ENCODE measurements around the gene CCDC126.

CCDC126 gene

GRCh38 chr7:23622506-23622925, 25.3 kb downstream of the CCDC126 start:
- no peak overlapping the region for H3K4me3 ChIP-seq (ENCODE audit: low read depth, low read length)
- TF ChIP-seq, protein P1, sequence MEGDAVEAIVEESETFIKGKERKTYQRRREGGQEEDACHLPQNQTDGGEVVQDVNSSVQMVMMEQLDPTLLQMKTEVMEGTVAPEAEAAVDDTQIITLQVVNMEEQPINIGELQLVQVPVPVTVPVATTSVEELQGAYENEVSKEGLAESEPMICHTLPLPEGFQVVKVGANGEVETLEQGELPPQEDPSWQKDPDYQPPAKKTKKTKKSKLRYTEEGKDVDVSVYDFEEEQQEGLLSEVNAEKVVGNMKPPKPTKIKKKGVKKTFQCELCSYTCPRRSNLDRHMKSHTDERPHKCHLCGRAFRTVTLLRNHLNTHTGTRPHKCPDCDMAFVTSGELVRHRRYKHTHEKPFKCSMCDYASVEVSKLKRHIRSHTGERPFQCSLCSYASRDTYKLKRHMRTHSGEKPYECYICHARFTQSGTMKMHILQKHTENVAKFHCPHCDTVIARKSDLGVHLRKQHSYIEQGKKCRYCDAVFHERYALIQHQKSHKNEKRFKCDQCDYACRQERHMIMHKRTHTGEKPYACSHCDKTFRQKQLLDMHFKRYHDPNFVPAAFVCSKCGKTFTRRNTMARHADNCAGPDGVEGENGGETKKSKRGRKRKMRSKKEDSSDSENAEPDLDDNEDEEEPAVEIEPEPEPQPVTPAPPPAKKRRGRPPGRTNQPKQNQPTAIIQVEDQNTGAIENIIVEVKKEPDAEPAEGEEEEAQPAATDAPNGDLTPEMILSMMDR (conservative IDR thresholded peaks at IDR 0.05; ENCODE audit: low read depth, low read length) = no peak
- DNase-seq (ENCODE audit: low read depth) = peak; percentile 87

GRCh38 chr7:23628370-23628769, 31.2 kb downstream of the CCDC126 start:
- TF ChIP-seq, protein P1 (conservative IDR thresholded peaks at IDR 0.05; ENCODE audit: low read depth, low read length) = no peak
- no peak for DNase-seq (ENCODE audit: low read depth)
- H3K4me3 ChIP-seq (ENCODE audit: low read depth, low read length) = no peak overlapping the region

DNA sequence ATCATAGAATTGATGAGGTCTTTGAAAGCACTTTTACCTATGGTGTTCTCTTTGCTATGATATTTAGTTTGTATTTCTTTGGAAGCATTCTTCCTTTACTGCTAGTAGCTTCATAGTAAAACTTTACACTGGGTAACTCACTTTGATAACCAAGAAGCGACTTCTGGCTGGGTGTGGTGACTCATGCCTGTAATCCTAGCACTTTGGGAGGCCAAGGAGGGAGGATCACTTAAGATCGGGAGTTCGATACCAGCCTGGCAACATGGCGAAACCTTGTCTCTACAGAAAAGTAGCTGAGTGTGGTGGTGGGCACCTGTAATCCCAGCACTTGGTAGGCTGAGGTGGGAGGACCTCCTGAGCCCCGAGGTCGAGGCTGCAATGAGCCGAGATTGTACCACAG, 36.2 kb downstream of the CCDC126 start:
- TF ChIP-seq, protein P1 (conservative IDR thresholded peaks at IDR 0.05; ENCODE audit: low read depth, low read length) = no peak
- DNase-seq (ENCODE audit: low read depth) = no peak
- H3K4me3 ChIP-seq (ENCODE audit: low read depth, low read length) = no peak overlapping the region

- TF ChIP-seq, protein P1 (conservative IDR thresholded peaks at IDR 0.05; ENCODE audit: low read depth, low read length) = no peak
- no peak for DNase-seq (ENCODE audit: low read depth)
- H3K4me3 ChIP-seq (ENCODE audit: low read depth, low read length) = no peak overlapping the region
These were observed 48.6 kb downstream of the CCDC126 start for GRCh38 chr7:23645822-23646221.

DNA sequence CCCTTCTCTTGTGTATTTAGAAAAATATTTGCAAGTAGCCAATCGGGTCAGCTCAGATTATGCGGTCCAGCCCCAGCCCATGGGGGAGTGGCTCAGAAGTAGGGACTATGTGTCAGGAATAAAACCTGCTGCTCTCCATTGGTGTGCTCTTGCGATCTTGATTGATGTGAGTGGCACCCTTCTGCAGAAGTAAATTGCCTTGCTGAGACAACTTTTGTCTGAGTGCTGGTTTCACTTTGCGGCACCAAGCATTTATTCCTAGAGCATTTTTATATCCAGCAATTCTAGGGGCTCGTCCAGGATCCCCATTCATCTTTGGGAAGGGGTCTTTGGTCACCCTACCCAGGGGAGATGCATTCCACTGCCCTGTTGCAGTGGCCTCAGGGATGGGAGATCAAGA, 56.8 kb downstream of the CCDC126 start:
- TF ChIP-seq, protein P1 (conservative IDR thresholded peaks at IDR 0.05; ENCODE audit: low read depth, low read length) = no peak
- H3K4me3 ChIP-seq (ENCODE audit: low read depth, low read length) = no peak overlapping the region
- DNase-seq (ENCODE audit: low read depth) = peak; percentile 9

- TF ChIP-seq, protein P1 (conservative IDR thresholded peaks at IDR 0.05; ENCODE audit: low read depth, low read length) = peak; percentile 52
- DNase-seq (ENCODE audit: low read depth) = peak; percentile 40
These were observed 57.3 kb downstream of the CCDC126 start for GRCh38 chr7:23654508-23654907.

DNA sequence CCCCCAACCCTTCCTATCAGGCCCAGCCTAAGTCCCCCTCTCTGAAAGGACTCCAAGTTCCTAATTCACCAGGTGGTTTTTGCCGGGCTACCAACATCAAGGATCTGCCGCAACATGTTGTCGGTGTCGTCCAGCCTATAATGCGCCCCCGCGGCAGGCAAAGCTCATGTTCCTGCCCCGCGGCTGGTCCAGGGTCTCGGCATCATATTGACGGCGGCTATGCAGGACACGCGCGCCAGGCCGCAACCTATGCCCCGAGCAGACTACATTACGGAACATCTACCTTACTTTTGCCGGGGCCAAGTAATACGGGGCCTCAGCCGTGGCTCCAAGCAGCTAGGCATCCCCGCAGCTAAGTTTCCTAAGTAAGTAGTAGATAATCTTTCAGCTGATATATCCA, 58.3 kb downstream of the CCDC126 start:
- DNase-seq (ENCODE audit: low read depth) = no peak
- H3K4me3 ChIP-seq (ENCODE audit: low read depth, low read length) = no peak overlapping the region
- TF ChIP-seq, protein P1 (conservative IDR thresholded peaks at IDR 0.05; ENCODE audit: low read depth, low read length) = no peak

More at GRCh38 chr7:23654508-23654907, 57.3 kb downstream of the CCDC126 start:
- no peak overlapping the region for H3K4me3 ChIP-seq (ENCODE audit: low read depth, low read length)

Measured in choroid plexus epithelial cell (primary cell).